HL-60/S4 (cell line): ENCODE results near the gene GSTCD.
"Not testable (repeated sequence)": the region's sequence is repeated elsewhere in the genome, so short reads cannot be mapped to it uniquely, and the experiment has no call there.

Source experiments
- in situ Hi-C: fragments of 300-500 bp; cut with MboI; formaldehyde crosslinking; loops from 2 replicates; pipeline ENCODE4 v1.14.3; 2022; ENCODE audit warnings: low sequenced_read_pairs

Gene GSTCD

GRCh38 chr4:105714932-105715331, 6.3 kb downstream of the GSTCD start:
- in situ Hi-C loops = no loop called here

- in situ Hi-C loops = no loop called here
Observed at GRCh38 chr4:105715692-105716278, 7.2 kb downstream of the GSTCD start.

- in situ Hi-C loops = no loop called here
Observed at GRCh38 chr4:105719204-105719603, 10.6 kb downstream of the GSTCD start.

- in situ Hi-C loops = no loop called here
Observed at GRCh38 chr4:105725623-105726022, 17.0 kb downstream of the GSTCD start.

DNA sequence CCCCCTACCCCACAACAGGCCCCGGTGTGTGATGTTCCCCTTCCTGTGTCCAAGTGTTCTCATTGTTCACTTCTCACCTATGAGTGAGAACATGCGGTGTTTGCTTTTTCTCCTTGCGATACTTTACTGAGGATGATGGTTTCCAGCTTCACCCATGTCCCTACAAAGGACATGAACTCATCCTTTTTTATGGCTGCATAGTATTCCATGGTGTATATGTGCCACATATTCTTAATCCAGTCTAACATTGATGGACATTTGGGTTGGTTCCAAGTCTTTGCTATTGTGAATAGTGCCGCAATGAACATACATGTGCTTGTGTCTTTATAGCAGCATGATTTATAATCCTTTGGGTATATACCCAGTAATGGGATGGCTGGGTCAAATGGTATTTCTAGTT, 21.3 kb downstream of the GSTCD start:
- in situ Hi-C loops = not testable (repeated sequence)

DNA sequence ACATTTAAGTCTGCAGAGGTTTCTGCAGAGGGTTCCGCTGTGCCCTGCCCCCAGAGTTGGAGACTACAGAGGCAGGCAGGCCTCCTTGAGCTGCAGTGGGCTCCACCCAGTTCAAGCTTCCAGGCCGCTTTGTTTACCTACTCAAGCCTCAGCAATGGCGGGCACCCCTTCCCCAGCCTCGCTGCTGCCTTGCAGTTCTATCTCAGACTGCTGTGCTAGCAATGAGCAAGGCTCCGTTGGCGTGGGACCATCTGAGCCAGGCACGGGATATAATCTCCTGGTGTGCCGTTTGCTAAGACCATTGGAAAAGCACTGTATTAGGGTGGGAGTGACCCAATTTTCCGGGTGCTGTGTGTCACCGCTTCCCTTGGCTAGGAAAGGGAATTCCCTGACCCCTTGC, 26.6 kb downstream of the GSTCD start:
- in situ Hi-C loops = not testable (repeated sequence)

- in situ Hi-C loops = no loop called here
Observed at GRCh38 chr4:105741548-105741947, 33.0 kb downstream of the GSTCD start.

DNA sequence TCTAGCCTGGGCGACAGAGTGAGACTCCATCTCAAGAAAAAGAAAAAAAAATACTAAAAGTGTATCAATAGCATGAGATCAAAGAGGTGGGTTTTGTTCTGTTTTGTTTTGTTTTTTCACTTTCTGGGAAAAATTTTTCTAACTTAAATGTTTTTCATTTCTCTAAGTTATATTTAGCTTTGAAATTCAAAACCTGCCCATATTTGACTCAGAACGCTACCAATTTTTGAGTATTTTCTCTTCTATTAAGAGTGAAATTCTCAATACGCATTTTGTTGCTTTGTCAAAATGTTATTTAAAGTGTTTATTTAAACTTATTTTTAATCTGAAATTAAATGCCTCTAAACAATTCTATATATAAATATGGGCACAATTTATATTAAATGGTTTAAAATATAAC, 39.6 kb downstream of the GSTCD start:
- in situ Hi-C loops = no loop called here

DNA sequence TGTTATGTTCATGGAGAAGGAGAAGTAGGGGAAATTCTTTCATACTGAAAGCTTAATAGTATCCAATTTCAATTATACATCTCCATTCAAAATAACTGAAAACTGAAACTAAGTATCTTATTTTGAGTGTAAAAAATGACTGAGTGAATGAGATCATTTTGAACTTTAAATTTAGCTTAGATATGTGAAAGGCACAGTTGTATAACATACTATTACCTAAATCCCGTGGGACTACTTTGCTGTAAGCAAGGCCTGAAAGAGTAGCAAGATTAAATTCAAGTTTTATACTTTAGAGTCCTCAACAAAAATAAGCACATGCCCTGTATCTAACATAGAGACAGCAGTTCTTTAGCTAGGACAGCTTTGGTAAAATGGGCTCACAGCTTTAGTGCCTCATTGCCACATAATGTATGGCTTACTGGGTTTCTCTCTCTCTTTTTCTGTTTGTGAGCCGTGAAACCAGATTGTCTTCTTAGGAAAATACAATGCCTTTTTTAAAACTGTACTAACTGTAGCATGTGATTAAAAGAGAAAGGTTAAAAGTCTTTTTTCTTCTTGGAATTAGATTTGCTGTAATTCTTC, 43.2 kb downstream of the GSTCD start:
- in situ Hi-C loops = no loop called here

DNA sequence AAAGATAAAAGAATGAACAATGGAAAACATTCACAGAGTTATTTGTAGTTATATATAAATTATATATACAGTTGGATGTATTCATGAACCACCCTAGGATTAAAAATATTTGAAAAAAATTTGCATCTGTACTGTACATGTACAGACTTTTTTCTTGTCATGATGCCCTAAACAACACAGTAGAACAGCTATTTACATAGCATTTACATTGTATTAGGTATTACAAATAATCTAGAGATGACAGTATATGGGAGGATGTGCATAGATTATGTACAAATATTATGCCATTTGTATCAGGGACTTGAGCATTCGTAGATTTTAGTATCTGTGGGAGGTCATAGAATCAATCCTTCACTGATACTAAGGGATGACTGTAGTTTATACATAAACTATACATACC, 44.8 kb downstream of the GSTCD start:
- in situ Hi-C loops = no loop called here

- in situ Hi-C loops = no loop called here
Observed at GRCh38 chr4:105755375-105755774, 46.8 kb downstream of the GSTCD start.

DNA sequence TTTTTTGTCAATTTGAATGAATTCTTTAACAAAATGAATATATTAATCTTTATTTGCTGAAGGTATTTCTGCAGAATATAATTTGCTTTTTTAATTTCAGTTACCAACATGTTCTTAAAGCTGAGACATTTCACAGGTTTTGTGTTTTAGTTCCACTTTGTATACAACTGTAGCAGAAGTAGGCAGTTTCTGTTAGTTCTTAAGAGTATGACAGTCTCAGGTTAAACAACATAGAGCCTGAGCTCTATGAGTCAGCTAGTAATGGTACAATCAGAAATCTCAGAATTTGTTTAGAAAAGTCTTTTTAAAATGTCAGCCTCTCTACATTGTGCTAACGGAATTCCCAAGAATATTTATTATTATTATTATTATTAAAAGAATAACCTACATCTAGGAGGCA, 50.4 kb downstream of the GSTCD start:
- in situ Hi-C loops = no loop called here

DNA sequence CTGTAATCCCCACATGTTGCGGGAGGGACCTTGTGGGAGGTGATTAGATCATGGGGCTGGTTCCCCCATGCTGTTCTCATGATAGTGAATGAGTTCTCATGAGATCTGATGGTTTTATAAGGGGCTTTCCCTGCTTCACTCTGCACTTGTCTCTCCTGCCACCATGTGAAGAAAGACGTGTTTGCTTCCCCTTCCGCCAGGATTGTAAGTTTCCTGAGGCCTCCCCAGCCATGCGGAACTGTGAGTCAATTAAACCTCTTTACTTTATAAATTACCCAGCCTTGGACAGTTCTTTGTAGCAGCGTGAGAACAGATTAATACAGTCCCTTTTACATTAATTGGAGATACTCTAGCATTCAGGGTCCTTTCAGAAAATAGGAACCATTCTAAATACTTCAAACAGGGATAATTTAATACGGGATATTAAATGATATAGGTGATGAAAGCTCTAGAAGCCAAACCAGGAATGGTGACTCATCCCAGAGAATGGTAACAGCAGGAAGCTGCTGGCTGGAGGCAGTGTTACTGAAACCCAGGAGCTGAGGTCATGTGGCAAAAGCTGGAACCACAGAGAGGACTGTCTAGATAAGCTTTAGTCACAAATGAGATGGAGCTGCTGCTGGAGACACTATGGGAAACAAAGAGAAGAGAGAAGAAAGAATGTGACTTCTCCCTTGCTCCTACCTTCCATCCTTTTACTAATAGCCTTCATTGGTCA, 57.3 kb downstream of the GSTCD start:
- in situ Hi-C loops = no loop called here

GRCh38 chr4:105767579-105767978, 59.0 kb downstream of the GSTCD start:
- in situ Hi-C loops = no loop called here

DNA sequence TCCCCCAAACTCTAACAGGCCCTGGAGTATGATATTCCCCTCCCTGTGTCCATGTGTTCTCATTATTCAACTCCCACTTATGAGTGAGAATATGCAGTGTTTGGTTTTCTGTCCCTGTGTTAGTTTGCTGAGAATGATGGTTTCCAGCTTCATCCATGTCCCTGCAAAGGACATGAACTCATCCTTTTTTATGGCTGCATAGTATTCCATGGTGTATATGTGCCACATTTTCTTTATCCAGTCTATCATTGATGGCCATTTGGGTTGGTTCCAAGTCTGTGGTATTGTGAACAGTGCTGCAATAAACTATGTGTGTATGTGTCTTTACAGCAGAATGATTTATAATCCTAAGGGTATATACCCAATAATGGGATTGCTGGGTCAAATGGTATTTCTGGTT, 61.9 kb downstream of the GSTCD start:
- in situ Hi-C loops = not testable (repeated sequence)

- in situ Hi-C loops = not testable (repeated sequence)
Observed at GRCh38 chr4:105772065-105772464, 63.5 kb downstream of the GSTCD start.

- in situ Hi-C loops = not testable (repeated sequence)
Observed at GRCh38 chr4:105775760-105776415, 67.3 kb downstream of the GSTCD start.

DNA sequence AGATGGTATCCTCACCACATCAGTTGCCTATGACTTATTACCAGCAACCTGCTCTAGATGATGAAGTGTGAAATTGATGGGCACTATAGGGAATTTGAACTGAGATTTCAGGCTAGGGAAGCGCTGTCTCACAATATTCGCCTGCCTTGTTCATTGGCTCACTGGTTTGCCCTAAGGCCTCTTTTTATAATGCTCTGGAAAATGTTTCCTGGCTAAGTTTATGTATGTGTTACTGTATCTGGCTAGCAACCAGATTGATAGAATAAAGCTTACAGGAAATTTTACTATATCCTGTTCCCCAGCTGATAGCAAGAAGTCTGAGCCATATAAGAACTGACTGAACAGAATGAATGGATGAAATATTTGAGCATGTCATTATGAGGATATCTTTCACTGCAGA, 71.6 kb downstream of the GSTCD start:
- in situ Hi-C loops = no loop called here

GRCh38 chr4:105784761-105785160, 76.2 kb downstream of the GSTCD start:
- in situ Hi-C loops = no loop called here

DNA sequence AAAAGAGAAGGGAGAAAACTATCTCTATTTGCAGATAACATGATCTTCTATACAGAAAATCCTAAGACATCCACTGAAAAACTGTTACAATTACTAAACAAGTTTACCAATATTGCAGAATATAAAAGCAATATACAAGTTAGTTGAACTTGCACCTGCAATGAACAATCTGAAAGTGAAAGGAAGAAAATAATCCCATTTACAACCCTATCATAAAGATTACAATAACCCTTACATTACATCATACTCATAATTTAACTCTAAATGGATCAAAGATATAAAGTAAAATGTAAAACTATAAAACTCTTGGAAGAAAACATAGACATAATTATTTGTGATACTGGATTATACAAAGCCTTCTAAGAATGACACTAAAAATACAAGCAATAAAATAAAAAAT, 77.2 kb downstream of the GSTCD start:
- in situ Hi-C loops = no loop called here

DNA sequence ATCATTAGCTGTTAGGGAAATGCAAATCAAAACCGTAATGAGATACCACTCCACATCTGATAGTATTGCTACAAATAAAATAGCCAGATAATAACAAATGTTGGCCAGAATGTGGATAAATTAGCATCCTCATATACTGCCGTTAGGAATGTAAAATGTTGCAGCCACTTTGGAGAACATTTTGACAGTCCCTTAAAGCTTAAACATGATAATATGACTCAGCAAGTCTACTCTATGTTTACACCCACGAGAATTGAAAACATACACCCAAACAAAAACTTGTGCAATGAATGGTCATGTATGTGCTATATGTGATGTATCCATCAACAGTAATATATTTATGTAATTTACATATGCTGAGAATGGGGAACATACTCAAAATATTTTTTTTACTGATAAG, 78.2 kb downstream of the GSTCD start:
- in situ Hi-C loops = no loop called here

DNA sequence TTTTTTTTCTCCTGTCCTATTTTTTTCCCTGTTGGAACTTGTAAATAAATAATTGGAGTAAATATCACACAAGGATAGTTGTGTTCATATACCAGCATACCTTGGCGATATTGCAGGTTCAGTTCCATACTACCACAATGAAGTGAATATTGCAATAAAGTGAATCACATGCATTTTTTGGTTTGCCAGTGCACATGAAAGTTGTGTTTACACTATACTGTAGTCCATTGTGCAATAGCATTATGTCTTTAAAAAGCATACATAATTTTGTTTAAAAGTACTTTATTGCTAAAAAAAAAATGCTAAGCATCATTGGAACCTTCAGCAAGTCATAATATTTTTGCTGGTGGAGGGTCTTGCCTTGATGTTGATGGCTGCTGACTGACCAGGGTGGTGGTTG, 88.6 kb downstream of the GSTCD start:
- in situ Hi-C loops = no loop called here
